K562 (cell line): ENCODE data around the gene FBXL13.

Experiments
- ARNT ChIP-seq, 2 experiments: fragments of 450-650 bp; IDR thresholded peaks; 2 replicates each; pipeline ENCODE4 v1.6.1; 2016; ENCODE audit warnings: mild to moderate bottlenecking in 1 of 2
- CBX1 ChIP-seq: sonication (generic); IDR thresholded peaks from 2 replicates; pipeline ENCODE4 v1.6.1; 2016; ENCODE audit warnings: antibody characterized with exemption, low read depth, mild to moderate bottlenecking
- CTCF ChIP-seq, 3 experiments: IDR thresholded peaks in 2 of 3; conservative IDR thresholded peaks in 1 of 3; 2 replicates each; pipeline ENCODE4 v1.5.1; 2011 to 2012; ENCODE audit warnings: low read length in 3 of 3, mild to moderate bottlenecking in 3 of 3, control low read depth in 2 of 3, improper control_type of control experiment in 1 of 3, inconsistent platforms in 1 of 3, low read depth in 1 of 3, mixed read lengths in 1 of 3, moderate library complexity in 1 of 3; ENCODE audit not compliant: insufficient read depth in 2 of 3
- DNMT1 ChIP-seq: fragments of 450-650 bp; IDR thresholded peaks from 2 replicates; pipeline ENCODE4 v1.6.1; 2016; ENCODE audit warnings: antibody characterized with exemption, mild to moderate bottlenecking
- FOXK1 ChIP-seq: sonication (generic); formaldehyde crosslinking; IDR thresholded peaks from 2 replicates; pipeline ENCODE4 v1.8.0; 2022; ENCODE audit warnings: missing genetic modification reagents, mild to moderate bottlenecking, borderline replicate concordance
- HDGF ChIP-seq: fragments of 450-650 bp; IDR thresholded peaks from 2 replicates; pipeline ENCODE4 v1.6.1; 2016
- HNRNPL ChIP-seq: fragments of 200-400 bp; formaldehyde crosslinking; IDR thresholded peaks from 2 replicates; pipeline ENCODE4 v1.6.1; 2017; ENCODE audit warnings: low read depth, mild to moderate bottlenecking, low read length
- POLR2A ChIP-seq: fragments of 450-650 bp; conservative IDR thresholded peaks from 2 replicates; pipeline ENCODE4 v1.6.1; 2016
- SAFB2 ChIP-seq: fragments of 200-400 bp; formaldehyde crosslinking; IDR thresholded peaks from 2 replicates; pipeline ENCODE4 v1.6.1; 2018; ENCODE audit warnings: borderline replicate concordance, low read length, low read depth, moderate library complexity; ENCODE audit not compliant: severe bottlenecking
- ZBTB17 ChIP-seq: fragments of 450-650 bp; formaldehyde crosslinking; IDR thresholded peaks from 2 replicates; pipeline ENCODE4 v1.4.0; 2020; ENCODE audit warnings: mild to moderate bottlenecking
- ZNF655 ChIP-seq: fragments of 250-450 bp; sonication (Bioruptor Pico); IDR thresholded peaks from 2 replicates; pipeline ENCODE4 v1.5.0; 2021

GRCh38 chr7:103116991-103117390 is 42.4 kb upstream of the FBXL13 start:
- TF ChIP-seq POLR2A = no peak
- TF ChIP-seq FOXK1 (CRISPR knock-in tag) = no peak
- no peak for TF ChIP-seq HDGF
- no peak for TF ChIP-seq HNRNPL
- no peak for TF ChIP-seq CTCF (IDR thresholded peaks at IDR 0.05 in 2 of 3, conservative IDR thresholded peaks at IDR 0.05 in 1 of 3; ENCODE audit: insufficient read depth in 2 of 3, low read depth in 1 of 3, low read length in 3 of 3)
- TF ChIP-seq ZNF655 (CRISPR knock-in tag) = no peak
- TF ChIP-seq ARNT (IDR thresholded peaks at IDR 0.05) = no peak
- TF ChIP-seq CBX1 = no peak
- no peak for TF ChIP-seq SAFB2
- no peak for TF ChIP-seq DNMT1
- no peak for TF ChIP-seq ZBTB17 (CRISPR knock-in tag)
